IPS-NIHi11 (cell line): ENCODE measurements around the gene SLC15A3.
"Not testable (repeated sequence)": the region's sequence is repeated elsewhere in the genome, so short reads cannot be mapped to it uniquely, and the experiment has no call there.

Experiments used
- DNase-seq: peaks from one replicate; pipeline ENCODE4 v3.0.0; 2012; ENCODE audit warnings: mixed read lengths, low spot score

SLC15A3 gene

DNA sequence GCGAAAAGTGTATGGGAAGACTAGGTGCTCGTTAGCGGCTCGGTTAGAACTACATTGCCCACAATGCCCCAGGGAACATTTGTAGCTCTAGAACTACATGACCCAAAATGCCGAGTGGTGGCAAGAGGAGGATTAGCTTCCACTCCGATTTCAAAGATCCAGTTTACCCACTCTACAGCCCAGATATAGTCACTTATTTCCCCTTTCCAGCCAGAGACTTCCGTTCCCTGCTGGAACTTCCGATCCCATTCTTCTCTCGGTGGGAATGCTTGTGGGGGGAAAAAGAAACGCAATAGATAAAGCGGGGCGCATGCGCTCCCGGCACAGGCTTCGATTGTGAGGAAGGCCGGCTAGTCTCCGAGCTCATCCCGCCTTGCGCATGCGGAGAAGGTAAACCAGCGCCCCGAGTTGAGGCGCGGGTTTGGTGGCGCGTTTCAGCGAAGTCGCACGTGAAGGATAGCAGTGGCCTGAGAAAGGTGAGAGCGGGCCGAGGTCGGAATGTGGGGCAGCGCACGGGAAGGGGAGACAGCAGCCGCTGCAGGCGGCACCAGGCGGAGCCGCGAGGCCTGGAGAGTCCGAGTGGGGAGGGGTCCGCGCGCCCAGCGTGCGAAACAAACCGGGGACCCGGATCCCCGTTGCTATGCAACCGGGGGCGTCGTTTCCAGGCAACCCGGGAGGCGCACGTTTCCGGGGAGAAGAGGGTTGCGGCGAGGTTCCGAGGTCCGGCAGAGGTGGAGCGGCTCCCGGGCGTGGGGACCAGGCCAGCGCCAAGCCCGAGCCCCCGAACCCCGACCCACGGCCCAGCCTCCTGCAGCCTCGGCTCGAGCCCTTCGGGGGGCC, 38.0 kb downstream of the SLC15A3 start, which contains the start of gene TMEM109:
TSS of gene TMEM109 (plus strand) at position 366 of the 840 bp plus-strand sequence. CDS start 5,536 bp downstream, outside the sequence.
- DNase-seq, result peak; percentile 90

DNA sequence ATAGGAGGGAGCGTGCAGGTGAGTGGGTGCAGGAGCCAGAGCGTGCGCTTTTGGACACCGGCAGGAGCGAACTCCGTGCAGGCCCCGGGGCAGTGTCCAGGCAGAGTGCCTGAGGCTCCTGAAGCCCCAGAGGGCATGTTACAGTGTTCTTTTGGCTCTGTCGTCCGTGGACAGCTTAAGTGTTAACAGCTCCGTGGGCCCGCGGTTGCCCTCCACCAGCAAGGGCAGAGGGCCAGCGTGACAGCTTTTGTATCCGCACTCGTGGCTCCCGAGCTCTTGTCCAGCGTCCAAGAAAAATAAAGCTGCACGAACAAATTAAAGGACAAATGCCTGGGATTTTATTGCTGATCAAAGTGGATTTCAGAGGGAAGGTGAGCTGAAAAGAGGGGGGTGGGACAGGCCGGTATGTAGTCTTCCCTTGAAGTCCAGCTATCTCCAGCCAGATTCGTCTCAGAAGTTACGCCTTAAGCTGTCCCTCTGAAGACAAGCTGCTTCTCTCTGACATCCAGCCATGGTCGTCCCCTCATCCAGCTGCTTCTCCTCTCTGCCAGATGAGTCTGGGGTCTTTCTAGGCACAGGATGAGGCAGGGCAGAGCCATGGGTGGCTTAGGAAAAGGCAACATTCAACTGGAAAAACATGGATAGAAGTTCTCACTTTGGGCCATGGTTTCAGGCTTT, 39.0 kb downstream of the SLC15A3 start:
- DNase-seq, result no peak

- DNase-seq, result no peak
Observed at GRCh38 chr11:60912223-60912850, 39.6 kb downstream of the SLC15A3 start.

- no peak for DNase-seq
Observed at GRCh38 chr11:60910711-60911380, 41.1 kb downstream of the SLC15A3 start.

DNA sequence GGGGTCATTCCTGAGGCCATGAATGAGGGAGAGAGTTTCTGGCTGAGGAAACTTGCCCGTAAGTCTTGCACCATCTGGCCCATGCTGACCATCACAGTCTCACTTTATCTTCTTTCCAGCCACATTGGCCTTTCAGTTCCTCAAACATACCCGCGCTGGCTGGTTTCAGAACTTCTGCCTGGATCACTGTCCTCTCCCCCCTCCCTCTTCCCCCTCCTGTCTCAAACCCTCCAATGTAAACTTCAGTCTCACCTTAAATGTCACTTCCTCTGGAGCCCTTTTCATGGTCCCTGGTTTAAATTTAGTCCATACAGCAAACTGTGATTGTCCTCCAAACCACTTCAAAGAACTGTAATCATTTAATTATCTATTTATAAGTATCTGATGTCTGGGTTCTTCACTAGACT, 41.7 kb downstream of the SLC15A3 start:
- no peak for DNase-seq

GRCh38 chr11:60909680-60910280, 42.2 kb downstream of the SLC15A3 start:
- not testable (repeated sequence) for DNase-seq

DNA sequence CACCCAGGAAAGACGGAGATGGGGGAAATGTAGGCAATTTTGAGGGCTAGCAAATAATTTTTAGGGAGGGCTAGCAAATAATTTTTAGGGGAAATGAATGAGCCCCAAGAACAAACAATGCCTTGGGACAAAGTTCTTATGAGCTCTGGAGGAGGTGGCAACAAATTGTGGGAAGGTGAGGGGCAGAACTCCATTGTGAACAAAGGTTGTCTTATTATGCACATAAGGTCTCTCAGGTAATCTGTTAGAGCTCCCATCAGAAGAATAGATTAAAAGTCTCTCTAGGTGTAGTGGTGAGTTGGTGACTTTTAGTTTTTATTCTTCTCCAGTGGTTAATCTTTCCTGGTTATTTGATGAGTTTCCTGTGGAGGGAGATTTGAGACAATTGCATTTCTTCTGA, 43.2 kb downstream of the SLC15A3 start:
- no peak for DNase-seq

DNA sequence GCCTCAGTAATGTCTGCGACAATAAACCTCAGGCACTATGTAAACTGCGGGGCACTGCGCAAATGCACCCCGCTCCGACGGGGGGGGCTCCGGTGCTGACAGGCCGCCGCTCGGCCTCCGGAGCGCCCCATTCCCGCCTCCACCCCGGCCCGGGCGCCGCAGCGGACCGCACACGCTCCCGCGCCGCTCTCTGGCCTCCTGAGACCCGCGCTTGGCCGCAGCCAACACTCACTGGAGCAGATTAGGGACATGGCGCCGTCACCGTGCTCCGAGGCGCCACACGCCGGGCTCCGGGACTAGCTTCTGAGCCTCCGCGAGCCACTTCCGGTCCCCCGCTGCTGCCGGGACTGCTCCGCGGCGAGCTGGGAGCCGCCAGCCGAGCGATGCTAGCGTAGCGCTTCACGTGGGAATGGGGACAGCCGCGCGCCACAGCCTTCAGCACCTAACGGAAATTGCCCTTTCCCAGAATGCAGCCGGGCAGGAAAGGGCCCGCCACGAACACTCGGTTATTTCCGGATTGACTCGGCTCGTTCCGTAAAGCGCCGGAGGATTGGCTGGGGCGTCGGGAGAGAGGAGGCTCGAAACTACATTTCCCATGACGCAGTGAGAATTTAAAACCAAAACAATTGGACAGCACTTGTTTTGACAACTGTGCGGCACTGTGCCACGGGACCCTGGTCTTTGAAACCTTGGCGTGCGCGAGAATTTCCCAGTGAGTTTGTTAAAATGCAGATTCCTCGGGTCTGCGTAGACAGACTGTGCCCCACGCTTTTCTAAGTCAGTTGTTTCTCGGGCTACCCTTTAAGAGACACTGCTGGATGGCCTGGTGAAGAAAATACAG, 45.6 kb downstream of the SLC15A3 start, which contains the start of gene PRPF19:
TSS of gene PRPF19 (minus strand) at position 454 of the 841 bp plus-strand sequence. CDS start at position 251, 203 bp downstream.
- peak; percentile 97 for DNase-seq

GRCh38 chr11:60905551-60906113, 46.3 kb downstream of the SLC15A3 start:
- DNase-seq, result no peak

- DNase-seq, result no peak
Observed at GRCh38 chr11:60905047-60905446, 46.9 kb downstream of the SLC15A3 start.

DNA sequence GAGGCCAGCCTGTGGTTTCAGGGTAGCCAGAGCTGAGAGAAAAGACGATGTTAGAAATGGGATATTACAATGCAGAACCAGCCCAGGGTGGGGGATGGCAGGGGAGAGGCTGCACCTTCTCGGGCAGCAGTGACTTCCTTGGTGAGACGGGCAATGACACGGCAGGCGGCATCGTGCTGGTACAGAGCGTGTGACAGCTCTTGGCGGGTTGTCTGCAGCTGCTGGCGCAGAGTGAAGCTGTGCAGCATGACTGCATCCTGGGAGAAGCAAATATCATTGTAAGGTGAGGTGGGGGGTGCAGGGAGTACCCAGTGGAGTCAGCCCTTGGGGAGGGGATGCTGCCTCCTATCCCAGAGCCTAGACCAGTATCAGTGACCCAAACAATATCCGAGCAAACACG, 49.4 kb downstream of the SLC15A3 start:
- DNase-seq, result no peak

DNA sequence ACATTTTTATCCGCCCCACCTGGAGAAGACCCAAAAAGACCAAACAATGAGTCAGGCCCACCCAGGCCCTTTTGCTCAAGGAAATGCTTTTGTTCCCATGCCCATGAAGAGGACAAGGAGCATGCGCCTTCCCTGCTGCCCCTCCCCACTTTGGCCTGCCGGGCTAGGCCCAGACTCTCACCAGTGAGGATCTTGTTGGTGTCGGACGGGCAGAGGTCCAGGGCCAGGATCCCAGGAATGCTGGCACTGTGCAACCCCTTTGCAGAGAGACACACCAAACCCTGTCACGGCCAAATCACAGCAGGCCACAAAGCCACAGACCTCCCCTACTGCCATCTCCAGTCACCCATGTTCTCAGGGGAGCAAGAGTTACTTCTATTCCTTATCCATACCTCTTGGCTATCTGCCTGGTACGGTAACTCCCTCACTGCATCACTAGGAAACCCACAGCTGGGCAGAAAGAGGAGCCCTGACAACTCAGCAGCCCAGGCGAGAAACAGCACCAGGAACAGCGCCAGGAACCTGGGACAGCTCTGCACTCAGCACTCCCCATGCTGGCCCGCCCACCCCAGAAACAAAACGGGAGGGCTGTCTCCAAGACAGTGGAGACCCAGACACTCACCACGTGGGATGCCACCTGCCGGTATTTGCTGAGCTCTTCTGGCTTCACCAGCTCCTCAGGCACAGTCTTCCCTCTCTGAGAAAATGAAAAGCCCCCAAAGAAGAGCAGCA, 51.1 kb downstream of the SLC15A3 start:
- DNase-seq, result no peak

DNA sequence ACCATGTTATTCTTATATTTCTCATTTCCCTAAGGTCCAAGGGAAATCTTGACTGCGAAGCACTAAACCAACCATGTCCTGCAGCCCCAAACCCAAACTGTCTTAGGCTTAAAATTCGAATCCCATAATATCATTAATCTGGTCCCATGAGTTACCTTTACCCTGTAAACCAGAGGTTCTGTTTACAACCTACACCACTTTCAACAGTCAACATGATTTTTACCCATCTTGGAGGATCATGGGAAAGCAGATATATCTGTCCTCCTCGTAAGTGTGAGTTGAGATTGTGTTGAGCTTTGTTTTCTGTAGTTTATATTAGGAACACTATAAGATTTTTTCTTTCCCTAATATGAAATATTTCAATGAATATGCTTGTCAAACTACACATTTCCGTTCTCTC, 52.0 kb downstream of the SLC15A3 start:
- DNase-seq, result no peak

DNA sequence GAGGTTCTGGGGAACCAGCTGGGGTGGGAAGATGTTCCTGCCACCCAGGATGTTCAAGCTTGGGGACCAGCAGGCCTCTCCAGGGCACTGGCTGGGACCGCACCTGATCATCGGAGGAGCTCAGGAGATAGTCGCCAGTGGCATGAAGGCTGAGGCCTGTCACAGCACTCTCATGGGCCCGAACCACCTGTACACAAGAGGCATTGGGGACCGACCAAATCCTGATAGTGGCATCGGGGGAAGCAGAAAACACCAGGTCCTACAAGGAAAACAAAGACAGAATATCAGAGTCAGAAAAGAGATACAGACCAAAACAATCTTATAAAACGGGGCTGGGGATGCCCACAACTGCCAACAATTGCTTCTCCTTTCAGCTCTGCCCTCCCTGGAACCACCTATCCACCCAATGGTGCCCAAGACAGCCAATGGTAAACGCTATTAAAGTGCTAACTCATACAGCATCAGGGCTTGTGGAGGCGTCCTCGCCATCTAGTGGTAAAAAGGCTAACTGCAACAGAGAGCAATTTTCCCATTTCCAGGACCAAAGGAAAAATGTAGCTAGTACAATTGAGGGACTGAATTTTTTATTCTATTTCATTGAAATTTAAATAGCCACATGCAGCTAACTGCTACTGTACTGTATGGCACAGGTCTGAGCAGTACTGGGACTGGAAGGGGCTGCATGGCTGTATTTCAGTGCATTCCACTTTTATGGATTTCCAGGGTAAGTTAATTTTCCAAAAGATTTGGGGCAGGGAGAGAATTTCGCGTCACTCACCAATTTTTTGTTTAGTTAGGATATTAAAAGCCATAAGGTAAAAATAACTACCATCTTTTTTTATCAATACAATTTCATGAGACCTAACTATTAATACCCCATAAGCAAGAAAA, 52.7 kb downstream of the SLC15A3 start:
- peak; percentile 73 for DNase-seq

DNA sequence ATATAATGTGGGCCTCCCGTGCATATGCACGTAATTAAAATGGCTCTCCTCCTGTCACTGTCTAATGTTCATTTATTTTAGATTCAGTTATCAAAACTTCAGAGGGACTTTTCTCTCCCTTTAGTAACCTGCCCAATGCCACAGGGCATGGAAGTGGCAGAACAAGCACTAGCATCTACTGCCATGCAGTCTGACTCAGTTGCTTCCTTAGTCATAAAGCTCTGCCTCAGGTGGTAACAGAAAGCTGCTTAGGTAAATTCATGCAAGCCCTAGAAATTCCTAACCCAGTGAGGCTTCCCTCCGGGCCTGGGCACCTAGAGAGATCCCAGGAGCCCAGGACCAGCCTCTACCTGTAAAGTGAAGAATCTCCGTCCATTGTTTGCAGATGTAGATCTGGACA, 54.5 kb downstream of the SLC15A3 start:
- no peak for DNase-seq

- DNase-seq, result no peak
Observed at GRCh38 chr11:60895687-60896086, 56.3 kb downstream of the SLC15A3 start.

- no peak for DNase-seq
Observed at GRCh38 chr11:60891103-60891741, 60.8 kb downstream of the SLC15A3 start.

DNA sequence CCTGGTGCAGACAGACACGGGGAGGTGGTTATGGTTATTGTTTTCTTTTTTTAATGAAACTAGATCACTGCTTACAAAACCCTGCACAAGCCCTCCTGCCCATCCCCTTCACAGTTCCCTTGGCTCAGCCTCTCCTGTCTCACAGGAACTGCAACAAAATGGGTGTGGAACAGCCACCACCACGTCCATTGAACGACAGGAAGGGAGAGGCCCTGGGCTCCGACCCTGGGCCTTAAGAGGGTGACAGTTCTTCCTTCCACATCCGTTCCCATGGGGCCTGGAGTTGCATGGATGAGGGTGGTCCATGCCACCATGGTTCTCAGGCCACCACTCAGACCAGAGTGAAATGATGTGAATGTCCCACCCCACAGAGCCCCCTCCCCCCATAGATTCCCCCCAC, 61.3 kb downstream of the SLC15A3 start:
- no peak for DNase-seq
